AG08396 (cell line): Measurements from ENCODE around the gene LRRC4C.

Experiments
- DNase-seq: peaks from one replicate; pipeline ENCODE4 v3.0.0; 2012; ENCODE audit warnings: low spot score, mixed read lengths

Gene LRRC4C

DNA sequence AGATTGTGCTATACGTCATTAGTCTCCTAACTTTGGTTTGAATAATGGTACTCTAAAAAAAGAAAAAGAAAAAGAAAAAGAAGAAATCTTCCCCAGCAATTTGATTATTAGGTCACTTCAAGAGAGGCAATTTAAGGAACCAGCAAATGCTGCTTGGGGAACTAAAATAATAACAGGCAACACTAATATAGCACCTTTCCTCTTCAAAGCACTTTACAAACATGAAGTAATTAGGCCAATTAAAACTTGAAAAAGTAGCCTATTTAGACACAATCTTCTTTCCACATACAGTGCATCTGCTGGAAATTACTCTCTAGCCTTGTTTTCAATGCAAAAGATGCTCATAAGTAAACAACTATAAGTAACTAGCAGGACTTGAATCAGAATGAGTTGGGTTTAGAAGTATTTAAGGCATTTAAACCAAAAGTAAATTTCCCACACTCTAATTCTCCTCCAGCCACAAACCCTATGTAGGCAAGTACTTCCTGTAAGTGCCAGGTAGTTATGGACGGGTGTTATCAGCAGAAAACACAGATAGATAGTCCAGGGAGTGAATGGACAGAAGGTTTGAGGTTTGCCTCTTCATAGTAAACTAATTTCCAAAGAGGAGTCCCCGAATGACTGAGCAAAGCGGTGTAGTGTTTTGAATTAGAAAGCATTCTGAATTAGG lies 44.5 kb downstream of the LRRC4C start:
- no peak for DNase-seq

DNA sequence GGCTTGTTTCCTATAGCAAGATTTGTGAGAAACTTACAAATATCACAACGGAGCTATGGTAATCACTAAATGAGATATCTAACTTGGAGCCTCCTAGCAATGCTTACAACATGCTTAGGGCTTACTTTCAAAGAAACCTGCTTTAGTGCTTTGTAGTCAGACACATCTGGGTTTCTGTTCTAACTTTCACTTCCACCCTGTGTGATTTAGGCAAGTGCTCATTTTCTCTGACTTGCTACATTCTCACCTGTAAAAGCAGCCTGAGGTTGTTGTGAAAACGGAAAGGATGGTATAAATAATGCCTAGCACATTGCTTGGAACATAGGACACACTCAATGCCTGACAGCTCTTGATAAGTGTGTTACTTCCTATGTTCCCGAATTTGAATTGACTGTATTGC lies 45.6 kb downstream of the LRRC4C start:
- DNase-seq: no peak

DNA sequence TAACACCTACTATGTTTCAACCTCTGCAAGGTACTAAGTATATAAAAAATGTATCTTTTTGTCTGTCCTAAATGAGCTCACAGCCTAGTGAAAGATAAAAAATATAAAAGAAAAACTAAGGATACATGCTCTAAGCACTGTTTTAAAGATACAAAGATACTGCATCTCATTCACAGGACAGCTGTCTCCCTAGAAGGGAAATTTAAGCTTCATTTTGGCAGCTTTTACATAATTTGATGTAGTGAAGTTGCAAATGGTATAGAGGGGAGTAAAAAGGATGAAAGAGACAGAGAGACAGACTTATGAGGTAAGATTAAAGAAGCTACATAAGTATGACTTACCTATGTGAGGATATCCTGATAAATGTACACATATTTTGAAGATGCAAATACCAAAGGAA lies 53.6 kb downstream of the LRRC4C start:
- DNase-seq: no peak

DNA sequence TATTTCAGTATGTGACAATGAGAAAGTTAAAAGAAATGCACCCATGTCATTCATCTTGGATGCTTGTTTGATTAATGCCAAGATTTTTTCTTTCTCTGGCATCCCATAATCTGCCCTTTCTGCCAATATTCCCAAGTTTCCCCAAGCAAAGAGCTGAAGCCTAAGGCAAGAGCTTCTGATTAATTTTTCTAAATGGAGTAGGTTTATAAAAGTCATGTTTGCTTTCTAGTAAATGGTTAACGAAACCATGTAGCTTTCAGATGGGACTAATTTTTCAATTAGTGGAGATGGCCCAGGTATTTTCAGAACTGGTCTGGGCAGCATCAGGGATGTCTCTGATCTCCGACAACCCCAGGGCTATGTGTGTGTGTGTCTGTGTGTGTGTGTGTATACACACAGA lies 55.3 kb downstream of the LRRC4C start:
- no peak for DNase-seq

DNA sequence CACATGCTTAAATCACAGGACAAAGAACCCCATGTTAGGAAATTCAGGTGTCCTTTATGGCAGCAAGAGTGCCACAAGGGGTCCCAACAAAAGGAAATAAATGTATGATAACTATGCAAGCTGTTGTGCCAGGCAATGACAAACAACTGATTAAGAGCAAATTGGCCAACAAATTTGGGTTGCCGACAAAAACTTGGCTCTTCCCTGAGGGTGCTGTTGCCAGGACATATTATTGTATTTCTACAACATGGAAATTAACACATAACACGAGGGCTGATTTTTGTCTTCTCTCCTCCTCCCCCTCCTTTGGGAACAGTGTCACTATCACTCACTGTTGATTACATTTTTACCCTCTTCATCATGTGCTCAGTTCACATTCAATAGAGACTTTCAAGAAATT lies 56.0 kb downstream of the LRRC4C start:
- DNase-seq: no peak

DNA sequence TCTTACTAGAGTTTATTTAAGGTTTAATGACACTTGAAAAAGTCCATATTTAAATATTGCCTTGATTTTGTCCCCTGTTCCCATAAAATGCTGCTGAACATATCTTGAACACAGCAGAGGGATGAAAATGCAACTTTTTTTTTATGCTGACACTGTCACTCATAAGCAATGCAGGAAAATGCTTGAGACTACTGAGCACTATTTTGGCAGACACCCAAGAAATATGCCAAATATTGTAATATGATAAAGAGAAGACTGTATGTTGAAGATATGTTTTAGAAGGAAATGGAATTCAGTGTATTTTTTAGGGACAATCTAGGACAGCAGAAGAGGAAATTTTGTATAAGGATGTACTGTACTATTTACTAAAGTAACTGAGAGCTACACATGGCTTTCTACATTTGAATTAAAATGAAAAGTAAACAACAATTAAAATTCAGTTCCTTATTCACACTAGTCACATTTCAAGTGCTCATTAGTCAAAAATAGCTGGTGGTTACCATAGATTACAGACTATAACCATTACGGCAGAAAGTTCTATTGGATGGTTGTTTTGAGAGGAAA lies 58.6 kb downstream of the LRRC4C start:
- DNase-seq: no peak

DNA sequence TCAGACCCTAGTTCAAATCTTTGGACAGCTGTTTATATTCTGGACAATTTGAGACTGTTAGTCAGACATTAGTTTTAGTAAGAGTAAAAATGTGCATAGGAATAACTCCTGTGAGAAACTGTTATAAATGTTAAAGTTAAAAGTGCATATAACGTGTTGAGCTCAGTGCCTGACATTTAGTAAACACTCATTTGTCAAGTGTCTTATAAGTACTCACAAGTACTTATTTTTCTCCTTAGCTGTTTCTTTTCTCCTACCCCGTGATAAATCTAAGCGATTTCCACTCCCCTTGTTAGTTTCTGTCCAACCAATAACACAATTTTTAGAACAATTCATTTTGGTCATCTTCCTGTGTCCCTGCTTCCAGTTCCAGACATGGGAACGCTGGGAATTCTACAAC lies 59.3 kb downstream of the LRRC4C start:
- no peak for DNase-seq

DNA sequence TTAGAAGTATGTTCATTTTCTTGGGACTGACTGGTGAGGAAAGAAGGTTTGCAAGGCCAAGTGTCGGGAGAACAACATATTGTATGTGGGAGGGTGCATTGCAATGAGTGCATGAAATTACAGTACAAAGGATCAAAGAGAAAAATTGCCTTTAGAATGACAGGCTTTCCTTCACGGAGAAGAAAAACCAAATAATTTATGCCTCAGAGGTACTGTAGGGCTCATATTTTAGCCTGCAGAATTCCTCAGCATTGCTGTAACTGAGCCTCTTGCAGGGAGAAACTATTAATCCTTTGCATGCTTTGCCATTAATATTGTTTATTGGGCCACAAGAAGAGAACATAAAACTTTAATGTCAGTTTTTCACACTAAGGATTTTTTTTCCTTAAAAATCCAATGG lies 60.1 kb downstream of the LRRC4C start:
- no peak for DNase-seq

DNA sequence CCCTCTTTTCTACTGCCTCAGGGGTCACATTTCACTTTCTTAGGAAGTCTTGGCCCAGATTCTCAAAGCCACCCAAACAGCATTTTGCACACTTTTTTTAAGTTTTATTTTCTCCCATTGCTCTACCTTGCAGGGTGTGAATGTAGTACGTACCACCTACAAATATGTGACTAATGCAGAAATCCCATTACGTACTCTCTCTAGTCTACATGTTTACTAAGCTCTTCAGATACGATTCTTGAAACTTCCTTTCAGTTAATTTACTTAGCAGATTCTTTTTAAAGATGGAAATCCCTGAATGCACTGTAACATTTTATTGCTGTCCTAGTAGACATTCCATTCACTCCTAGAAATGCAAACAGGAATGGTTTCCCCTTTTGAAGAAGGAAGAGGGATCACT lies 61.3 kb downstream of the LRRC4C start:
- DNase-seq: no peak

DNA sequence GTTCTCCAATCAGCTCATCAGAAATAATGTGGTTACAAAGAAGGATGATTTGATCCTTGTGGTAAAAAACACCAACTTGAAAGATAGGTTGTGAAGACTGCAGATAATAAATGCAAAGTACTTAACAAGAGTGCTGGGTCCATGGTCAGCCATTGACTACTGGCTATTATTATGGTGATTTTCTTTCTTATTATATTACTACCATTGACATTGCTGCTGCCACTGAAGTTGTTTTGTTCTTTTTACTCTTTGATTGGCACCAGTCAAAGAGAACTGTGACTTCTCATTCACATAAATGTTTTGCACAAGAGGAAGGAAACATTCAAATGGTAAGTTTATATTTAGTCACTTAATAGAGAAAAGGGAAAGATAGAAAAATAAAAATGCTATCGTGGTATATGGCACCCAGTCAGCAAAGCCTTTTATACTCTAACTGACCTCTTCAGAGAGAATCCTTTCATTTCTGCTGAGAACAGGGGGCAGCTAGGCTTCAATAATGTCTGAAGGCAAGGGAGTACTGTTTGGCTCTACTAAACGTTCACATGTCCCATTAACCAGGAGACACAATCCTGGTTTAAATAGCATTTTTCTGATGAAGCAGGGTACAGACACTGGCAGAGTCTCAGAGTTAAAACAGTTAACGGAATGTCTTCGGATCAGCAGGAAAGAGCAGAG lies 64.8 kb downstream of the LRRC4C start:
- no peak for DNase-seq

DNA sequence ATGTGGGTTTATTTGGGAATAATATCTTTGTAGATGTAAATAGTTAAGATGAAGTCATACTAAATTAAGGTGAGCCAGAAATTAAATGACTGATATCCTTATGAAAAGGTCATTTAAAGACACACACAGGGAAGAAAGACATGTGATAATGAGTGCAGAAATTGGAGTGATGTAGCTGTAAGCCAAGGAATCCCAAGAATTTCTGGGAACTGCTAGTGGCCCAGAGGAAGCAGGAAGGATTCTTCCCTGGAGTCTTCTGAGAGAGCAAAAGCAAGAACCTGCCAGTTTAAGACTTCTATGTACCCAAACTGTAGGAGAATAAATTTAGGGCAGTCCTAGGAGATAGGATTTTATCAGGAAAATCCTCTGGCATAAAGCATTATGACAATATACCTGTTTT lies 66.9 kb downstream of the LRRC4C start:
- no peak for DNase-seq

DNA sequence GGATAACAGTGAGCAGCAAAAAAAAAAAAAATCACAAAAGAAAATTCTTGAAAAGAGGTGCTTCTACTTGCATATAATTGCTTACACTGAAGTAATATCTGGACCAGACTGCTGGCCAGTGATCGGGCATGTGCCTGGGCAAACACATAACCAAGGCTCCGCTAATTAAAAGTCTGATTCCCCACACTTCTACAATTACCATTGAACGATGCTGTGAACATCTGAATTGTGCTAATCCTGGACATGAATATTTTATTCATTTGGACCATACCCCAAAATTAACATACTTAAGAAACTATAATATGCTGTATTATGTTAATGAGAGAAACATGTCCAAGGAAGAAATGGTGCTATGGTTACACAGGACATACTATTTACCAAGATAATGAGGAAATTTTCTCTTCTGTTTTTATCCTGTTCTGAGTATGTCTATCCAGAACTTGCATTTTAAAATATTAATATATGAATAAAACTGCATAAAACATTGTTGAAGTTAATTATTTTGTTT lies 69.8 kb downstream of the LRRC4C start:
- DNase-seq: no peak

DNA sequence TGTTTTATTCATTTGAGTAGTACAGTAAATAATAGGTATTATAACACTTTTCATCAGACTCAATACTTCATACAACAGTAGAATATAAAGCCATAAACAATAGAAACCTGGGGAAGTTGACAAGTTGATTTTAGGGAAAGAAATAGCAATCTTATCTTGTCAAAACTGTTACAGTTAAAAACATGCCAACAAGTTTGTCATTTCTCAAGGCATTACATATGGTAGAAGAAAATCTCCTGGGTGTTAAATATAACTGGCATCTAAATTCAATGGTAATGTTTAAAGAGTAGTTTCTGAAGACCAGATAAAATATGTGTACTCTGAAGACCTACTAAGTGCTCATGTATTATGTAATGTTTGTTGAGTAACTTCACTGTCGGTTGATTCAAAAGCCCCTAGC lies 75.1 kb downstream of the LRRC4C start:
- DNase-seq: no peak

DNA sequence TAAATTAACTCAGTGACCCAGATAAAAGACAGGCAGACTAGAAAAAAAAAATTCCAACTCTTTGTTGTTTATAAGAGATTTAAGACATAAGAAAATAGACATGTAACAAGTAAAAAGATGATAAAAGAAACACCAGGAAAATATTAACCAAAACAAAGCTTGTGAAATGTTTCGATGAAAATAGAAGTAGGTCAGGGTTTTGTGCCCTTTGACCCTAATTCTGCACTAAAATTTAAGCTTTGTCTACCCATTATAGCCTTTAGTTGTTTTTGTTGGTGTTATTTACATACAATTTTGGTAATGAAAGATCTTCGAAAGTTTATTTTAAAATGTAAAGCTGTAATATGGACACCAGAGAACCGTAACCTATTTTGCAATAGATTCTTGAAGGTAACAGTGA lies 75.7 kb downstream of the LRRC4C start:
- DNase-seq: no peak

DNA sequence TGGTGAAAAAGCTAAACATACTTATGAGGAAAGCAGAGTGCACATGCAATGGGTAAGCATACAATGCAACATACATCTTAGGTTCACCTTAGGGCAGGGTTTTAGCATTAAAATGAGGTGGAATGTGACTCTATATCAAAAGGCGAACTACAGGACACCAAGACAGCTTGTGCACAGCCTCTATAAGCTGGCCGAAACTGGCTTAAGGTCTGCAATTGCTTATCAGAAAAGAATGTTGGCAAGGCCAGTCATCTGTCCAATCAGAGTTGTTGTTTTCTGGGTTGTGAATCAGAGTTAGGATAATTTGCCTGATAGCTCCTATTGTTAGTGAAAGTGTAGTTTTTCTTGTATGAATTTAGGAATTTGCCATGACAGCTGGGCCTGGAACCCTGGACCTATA lies 76.5 kb downstream of the LRRC4C start:
- no peak for DNase-seq

DNA sequence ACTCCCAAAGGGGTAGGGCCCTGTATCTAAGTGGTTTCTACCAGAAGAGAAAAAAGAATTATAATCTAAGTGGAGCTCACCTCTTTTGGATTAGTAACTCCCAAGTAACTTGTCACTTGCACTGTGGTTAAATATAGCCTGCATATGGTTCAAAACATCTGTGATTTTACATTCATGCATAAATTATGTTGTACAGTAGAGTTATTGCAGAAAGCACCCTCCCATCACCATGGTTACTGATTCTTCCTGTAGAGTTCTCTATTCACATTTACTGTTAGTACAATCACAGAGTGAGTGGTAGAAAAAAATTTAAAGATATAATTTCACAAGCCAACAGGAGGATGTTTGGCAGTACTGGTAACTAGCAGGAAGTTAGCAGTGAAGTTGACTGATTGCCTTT lies 80.4 kb downstream of the LRRC4C start:
- DNase-seq: no peak

DNA sequence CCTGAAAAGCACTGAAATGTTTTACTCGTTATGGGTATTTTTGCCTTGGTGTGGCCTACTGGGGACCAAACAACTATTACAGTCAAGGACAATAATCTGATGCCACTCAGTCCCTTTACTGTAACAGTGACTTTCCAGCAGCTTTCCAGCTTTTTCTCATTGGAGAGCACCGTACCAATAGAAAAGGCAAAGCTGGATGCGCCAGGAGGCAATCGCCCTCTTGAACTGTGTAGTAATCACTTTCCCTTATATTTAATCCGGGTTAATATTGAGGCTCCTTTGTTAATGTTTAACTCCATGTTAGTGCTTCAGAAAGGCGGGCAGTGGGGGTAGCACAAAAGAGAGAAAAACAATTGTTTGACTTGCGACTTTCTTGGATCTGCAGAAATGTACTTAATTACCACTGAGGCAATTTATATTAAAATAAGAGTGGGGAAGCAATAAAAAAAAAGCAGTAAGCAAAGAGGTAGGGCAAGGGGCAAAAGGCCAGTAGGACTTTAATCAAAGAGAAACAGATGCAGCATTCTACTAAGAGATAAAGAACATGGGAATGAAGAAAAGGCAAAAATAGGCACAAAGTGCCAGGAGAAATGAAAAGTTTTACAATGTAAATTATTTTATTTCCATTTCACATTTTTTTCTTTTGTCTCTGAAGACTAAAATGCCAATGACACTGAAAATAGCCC lies 81.6 kb downstream of the LRRC4C start:
- no peak for DNase-seq

DNA sequence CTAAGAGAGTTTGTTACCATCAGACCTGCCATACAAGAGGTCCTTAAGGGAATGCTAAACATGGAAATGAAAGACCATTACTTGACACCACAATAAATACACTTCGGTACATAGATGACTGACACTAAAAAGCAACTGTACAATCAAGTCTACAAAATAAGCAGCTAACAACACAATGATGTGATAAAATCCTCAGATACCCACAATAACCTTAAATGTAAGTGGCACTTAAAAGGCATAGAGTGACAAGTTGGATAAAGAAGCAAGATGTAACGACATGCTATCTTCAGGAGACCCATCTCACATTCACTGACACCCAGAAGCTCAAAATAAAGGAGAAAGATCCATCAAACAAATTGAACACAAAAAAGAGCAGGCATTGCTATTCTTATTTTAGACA lies 107.6 kb downstream of the LRRC4C start:
- no peak for DNase-seq

DNA sequence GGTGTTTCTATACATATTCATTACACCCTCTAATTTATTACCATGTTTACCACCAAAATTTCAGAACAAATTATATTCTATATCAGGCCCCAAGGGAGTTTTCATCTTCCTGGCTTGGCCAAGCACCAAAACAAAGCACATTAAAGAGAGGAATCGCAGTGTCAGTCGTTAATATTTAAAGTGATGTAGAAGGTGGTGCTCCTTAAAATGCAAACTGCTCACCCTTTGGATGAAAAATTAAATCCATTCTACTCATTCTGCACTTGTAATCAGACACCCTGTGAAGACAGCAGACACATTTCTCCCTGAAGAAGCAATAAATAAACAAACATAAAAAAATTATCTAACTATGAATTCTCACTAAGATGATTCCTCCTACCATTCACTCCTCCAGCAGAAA lies 113.4 kb downstream of the LRRC4C start:
- no peak for DNase-seq

DNA sequence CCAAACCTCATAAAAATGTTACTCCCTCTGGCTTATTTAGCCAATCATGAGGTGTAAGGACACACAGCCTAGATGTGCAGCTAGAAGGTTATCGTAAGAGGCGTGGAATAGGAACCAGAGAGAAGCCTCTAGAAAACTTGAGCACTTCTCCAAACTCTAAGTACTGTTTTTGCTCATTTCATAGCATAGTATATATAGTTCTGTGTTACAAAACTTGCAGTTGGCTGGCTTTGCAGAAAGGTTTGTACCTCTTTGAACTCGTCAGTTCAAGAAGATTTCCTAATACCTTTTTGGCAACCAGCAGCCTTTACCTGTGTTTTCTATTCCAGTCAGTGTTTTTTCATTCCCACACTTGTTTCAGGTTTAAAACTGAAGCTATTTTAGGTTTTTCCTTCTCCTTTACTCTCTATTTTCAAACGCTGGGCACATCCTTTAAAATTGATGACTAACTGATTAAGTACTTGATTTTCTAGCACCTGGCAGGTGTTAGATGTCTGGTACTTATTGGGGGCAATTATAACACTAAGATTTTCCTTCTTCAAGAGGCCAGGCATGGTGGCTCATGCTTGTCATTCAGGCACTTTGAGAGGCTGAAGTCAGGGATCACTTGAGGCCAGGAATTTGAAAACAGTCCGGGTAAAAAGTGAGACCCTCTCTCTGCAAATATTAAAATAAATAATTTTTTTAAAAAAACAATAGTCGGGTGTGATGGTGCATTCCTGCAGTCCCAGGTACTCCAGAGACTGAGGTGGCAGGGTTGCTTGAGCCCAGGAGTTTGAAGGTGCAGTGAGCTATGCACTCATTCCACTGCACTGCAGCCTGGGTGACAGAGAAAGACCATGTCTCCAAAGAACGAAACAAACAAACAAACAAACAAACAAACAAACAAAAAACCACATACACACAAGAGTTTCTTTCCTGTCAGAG lies 125.2 kb downstream of the LRRC4C start:
- DNase-seq: no peak

DNA sequence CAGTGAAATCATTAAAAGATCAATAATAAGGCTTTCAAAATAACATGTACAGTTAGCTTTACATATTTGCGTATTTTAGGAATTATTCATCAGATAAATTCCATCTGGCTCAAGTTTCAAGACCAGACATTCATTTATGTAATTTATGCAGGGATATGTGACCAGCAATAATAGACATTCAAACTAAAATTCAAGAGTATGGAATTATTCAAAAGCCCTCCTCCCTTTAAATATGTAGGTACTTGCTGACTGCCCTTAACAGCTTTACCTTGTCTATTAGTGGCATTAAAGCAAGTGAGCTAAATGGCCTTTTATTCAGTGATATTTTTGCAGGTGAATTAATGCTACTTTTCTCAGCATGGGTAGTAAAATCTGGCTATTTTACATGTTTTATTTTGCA lies 126.1 kb downstream of the LRRC4C start:
- DNase-seq: no peak

DNA sequence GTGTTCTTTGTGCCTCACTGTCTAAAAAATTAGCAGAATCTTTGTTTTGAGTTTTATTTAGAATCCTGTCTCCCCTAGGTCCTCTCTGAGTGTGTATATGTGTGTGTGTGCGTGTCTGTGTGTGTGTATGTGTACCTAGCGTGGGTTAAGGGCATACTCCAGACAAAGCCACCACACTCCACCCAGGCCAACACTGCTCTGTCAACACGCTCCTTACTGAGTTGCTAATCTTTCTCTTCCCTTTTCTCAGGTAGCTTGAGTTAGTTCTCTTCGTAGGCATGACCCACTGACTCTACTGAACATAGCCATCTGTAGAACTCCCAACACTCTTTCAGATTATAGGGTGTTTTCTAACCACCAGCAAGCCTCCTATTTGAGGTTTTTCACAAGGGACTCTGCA lies 131.1 kb downstream of the LRRC4C start:
- no peak for DNase-seq
